ENCODE data around the gene VMP1.
"Not testable (repeated sequence)": the region's sequence is repeated elsewhere in the genome, so short reads cannot be mapped to it uniquely, and the experiment has no call there.

Gene VMP1

GRCh38 chr17:59712862-59713261, 5.4 kb downstream of the VMP1 start:
- DNase-seq = no peak

- no peak for DNase-seq
Measured at GRCh38 chr17:59714255-59714654, 6.8 kb downstream of the VMP1 start.

GRCh38 chr17:59716427-59716826, 9.0 kb downstream of the VMP1 start:
- DNase-seq = no peak

- DNase-seq = no peak
Measured at GRCh38 chr17:59719526-59719925, 12.1 kb downstream of the VMP1 start.

GRCh38 chr17:59722623-59723022, 15.2 kb downstream of the VMP1 start:
- DNase-seq = no peak

- DNase-seq = no peak
Measured at GRCh38 chr17:59723041-59723440, 15.6 kb downstream of the VMP1 start.

- DNase-seq = no peak
Measured at GRCh38 chr17:59723607-59724006, 16.2 kb downstream of the VMP1 start.

- no peak for DNase-seq
Measured at GRCh38 chr17:59725691-59726090, 18.2 kb downstream of the VMP1 start.

- no peak for DNase-seq
Measured at GRCh38 chr17:59727817-59728533, 20.5 kb downstream of the VMP1 start.

GRCh38 chr17:59730268-59730834, 22.9 kb downstream of the VMP1 start:
- no peak for DNase-seq

- DNase-seq = no peak
Measured at GRCh38 chr17:59733697-59734096, 26.2 kb downstream of the VMP1 start.

- DNase-seq = no peak
Measured at GRCh38 chr17:59734226-59734625, 26.8 kb downstream of the VMP1 start.

- no peak for DNase-seq
Measured at GRCh38 chr17:59737324-59737723, 29.9 kb downstream of the VMP1 start.

- no peak for DNase-seq
Measured at GRCh38 chr17:59743842-59744241, 36.4 kb downstream of the VMP1 start.

GRCh38 chr17:59745040-59745439, 37.6 kb downstream of the VMP1 start:
- no peak for DNase-seq

GRCh38 chr17:59746849-59747445, 39.5 kb downstream of the VMP1 start:
- DNase-seq = peak; percentile 37

- DNase-seq = no peak
Measured at GRCh38 chr17:59748591-59748990, 41.1 kb downstream of the VMP1 start.

GRCh38 chr17:59751955-59752413, 44.5 kb downstream of the VMP1 start:
- no peak for DNase-seq

- DNase-seq = no peak
Measured at GRCh38 chr17:59752446-59752845, 45.0 kb downstream of the VMP1 start.

GRCh38 chr17:59752922-59753321, 45.5 kb downstream of the VMP1 start:
- no peak for DNase-seq

GRCh38 chr17:59753522-59754467, 46.3 kb downstream of the VMP1 start:
- peak; percentile 59 for DNase-seq

- no peak for DNase-seq
Measured at GRCh38 chr17:59754552-59754951, 47.1 kb downstream of the VMP1 start.

- DNase-seq = not testable (repeated sequence)
Measured at GRCh38 chr17:59755069-59755468, 47.6 kb downstream of the VMP1 start.
